K562 (cell line): ENCODE results near the gene UBE2L3. TPM values are rescaled to one million over a fixed set of nuclear protein-coding genes. Genes with fewer than 3 reads are reported as not detected.
A peak's percentile ranks its signal among the peaks of the same experiment; 100 is the strongest.

Source experiments
- ATAC-seq: fragments of 200-7000 bp; cut with Tn5 transposase; 3 replicates; pipeline ENCODE4 v1.9.1; 2020; ENCODE audit warnings: moderate library complexity
- BruUV-seq: library from RNA; stranded (reverse); fragments of 400-500 nt; replicated peaks from 2 replicates; lab custom pipeline; 2021; lab: Mats Ljungman, UMichigan
- CTCF ChIA-PET: fragments of 300-600 bp; formaldehyde crosslinking; extraction: SDS; loops from one replicate; lab custom pipeline; 2021; ENCODE audit warnings: low intra/inter-chr PET ratio; lab: Yijun Ruan, JAX
- POLR2A ChIA-PET: fragments of 300-600, 350-650 bp; sonication (Branson Sonifier 250); formaldehyde crosslinking; extraction: SDS; loops from one replicate; lab custom pipeline; 2021; ENCODE audit warnings: antibody characterized with exemption, inconsistent platforms; lab: Yijun Ruan, JAX
- DNase-seq, 4 experiments: peaks; one replicate each; pipeline versions ENCODE4 v3.0.0 to v3.0.0-alpha.2; 2011 to 2018; ENCODE audit warnings: low spot score in 3 of 4, mixed read lengths in 3 of 4; ENCODE audit errors: extremely low read depth in 1 of 4
- FAIRE-seq: peaks from 2 replicates; lab custom pipeline; 2011; peaks lifted over from hg19 to GRCh38; lab: Jason Lieb, UNC
- H2AFZ ChIP-seq: 2 replicates; pipeline ENCODE4 v1.6.0; 2011; ENCODE audit warnings: low read depth, low read length, control low read depth, inconsistent platforms
- H3K27ac ChIP-seq: fragments of 200-600 bp; 3 replicates; pipeline ENCODE4 v1.8.0; 2011; ENCODE audit warnings: low read depth, mild to moderate bottlenecking, control low read depth, inconsistent platforms, low read length, moderate library complexity, mixed read lengths; ENCODE audit errors: extremely low read depth
- H3K27me3 ChIP-seq, 2 experiments: fragments of 300-600 bp in 1 of 2; 2 replicates in 1 of 2; 3 replicates in 1 of 2; pipeline versions ENCODE4 v1.6.0 to v1.8.0; 2011; ENCODE audit warnings: inconsistent platforms in 2 of 2, low read length in 2 of 2, mild to moderate bottlenecking in 1 of 2, mixed read lengths in 1 of 2, moderate library complexity in 1 of 2; ENCODE audit not compliant: control insufficient read depth in 2 of 2, insufficient read depth in 2 of 2
- H3K36me3 ChIP-seq: fragments of 300-600 bp; 3 replicates; pipeline ENCODE4 v1.8.0; 2011; ENCODE audit warnings: mild to moderate bottlenecking, low read length, inconsistent platforms; ENCODE audit not compliant: control insufficient read depth, insufficient read depth
- H3K4me1 ChIP-seq, 2 experiments: fragments of 200-600 bp in 1 of 2; replicated peaks in 1 of 2; 2 replicates in 1 of 2; 3 replicates in 1 of 2; pipeline versions ENCODE4 v1.5.1 to v1.8.0; 2011; ENCODE audit warnings: inconsistent platforms in 2 of 2, low read length in 2 of 2, mild to moderate bottlenecking in 1 of 2, mixed read lengths in 1 of 2, moderate library complexity in 1 of 2; ENCODE audit not compliant: control insufficient read depth in 2 of 2, insufficient read depth in 2 of 2
- H3K4me2 ChIP-seq: 2 replicates; pipeline ENCODE4 v1.6.1; 2011; ENCODE audit warnings: low read length, control low read depth, inconsistent platforms, mixed read lengths; ENCODE audit not compliant: insufficient read depth
- H3K4me3 ChIP-seq: fragments of 200-600 bp; sonication (generic), shearing (Covaris generic); 2 replicates; pipeline ENCODE4 v1.5.1; 2016; ENCODE audit warnings: control low read depth, inconsistent platforms
- H3K79me2 ChIP-seq: fragments of 200-600 bp; 3 replicates; pipeline ENCODE4 v1.8.0; 2011; ENCODE audit warnings: low read length, inconsistent platforms; ENCODE audit not compliant: control insufficient read depth, insufficient read depth
- H3K9ac ChIP-seq, 2 experiments: 2 replicates each; pipeline versions ENCODE4 v1.6.0 to v1.6.1; 2011; ENCODE audit warnings: low read depth in 2 of 2, low read length in 2 of 2, control low read depth in 1 of 2, inconsistent platforms in 1 of 2, mild to moderate bottlenecking in 1 of 2, mixed read lengths in 1 of 2; ENCODE audit not compliant: insufficient read depth in 1 of 2
- H3K9me1 ChIP-seq: one replicate; pipeline ENCODE4 v1.6.0; 2011; ENCODE audit warnings: inconsistent platforms, mild to moderate bottlenecking, low read length, moderate library complexity; ENCODE audit not compliant: control insufficient read depth, insufficient read depth
- H3K9me3 ChIP-seq: replicated peaks from 2 replicates; pipeline ENCODE4 v1.5.1; 2011; ENCODE audit warnings: low read depth, low read length, inconsistent platforms; ENCODE audit not compliant: control insufficient read depth, insufficient read depth
- H4K20me1 ChIP-seq: replicated peaks from 2 replicates; pipeline ENCODE4 v1.6.1; 2011; ENCODE audit warnings: low read length, inconsistent platforms, mixed read lengths; ENCODE audit not compliant: control insufficient read depth, insufficient read depth
- GATA2 ChIP-seq: sonication (generic); formaldehyde crosslinking; IDR thresholded peaks from 2 replicates; pipeline ENCODE4 v1.4.0; 2020; ENCODE audit warnings: mild to moderate bottlenecking, missing genetic modification reagents
- SUPT5H ChIP-seq: fragments of 450-650 bp; IDR thresholded peaks from 2 replicates; pipeline ENCODE4 v1.6.1; 2016
- TAF15 ChIP-seq: fragments of 200-400 bp; formaldehyde crosslinking; IDR thresholded peaks from 2 replicates; pipeline ENCODE4 v1.6.1; 2017; ENCODE audit warnings: mild to moderate bottlenecking, low read depth, low read length, moderate library complexity
- TBL1XR1 ChIP-seq, 2 experiments: IDR thresholded peaks; 2 replicates each; pipeline ENCODE4 v1.6.1; 2012; ENCODE audit warnings: improper control_type of control experiment in 2 of 2, low read length in 2 of 2, mild to moderate bottlenecking in 1 of 2
- ZBED1 ChIP-seq: IDR thresholded peaks from 2 replicates; pipeline ENCODE4 v1.6.1; 2014
- ZNF133 ChIP-seq: fragments of 250-450 bp; sonication (Bioruptor Pico); IDR thresholded peaks from 2 replicates; pipeline ENCODE4 v1.4.0; 2020; ENCODE audit warnings: mild to moderate bottlenecking
- WGBS: fragments of 100-300 bp; shearing (Covaris generic); methylation state at CpG from one replicate; pipeline ENCODE4 v1.1.6; 2016; ENCODE audit warnings: low coverage, mixed read lengths; ENCODE audit not compliant: insufficient coverage; ENCODE audit errors: missing lambda C conversion rate; 5-methylcytosine and 5-hydroxymethylcytosine counted together
- in situ Hi-C: fragments of 300-500 bp; cut with MboI; formaldehyde crosslinking; loops from 4 replicates; pipeline ENCODE4 v1.15.0; 2018; ENCODE audit warnings: inconsistent platforms, mixed read lengths
- intact Hi-C: fragments of 100-400 bp; cut with micrococcal nuclease; formaldehyde crosslinking; loops from 2 replicates; pipeline ENCODE4 v1.14.2; 2022
- polyA plus RNA-seq, 8 experiments: library from polyadenylated mRNA; depleted of rRNA in 4 of 8; stranded (reverse) in 5 of 8; unstranded in 3 of 8; fragments of >200 nt; fragmentation: Nextera tagmentation in 2 of 8; fragmentation: Illumina TruSeq in 1 of 8; extraction: Ambion mirVana in 2 of 8; extraction: Trizol in 1 of 8; gene quantifications; 2 replicates each; pipeline versions ENCODE4 v1.2.1 to v1.2.3, GENCODE V29; 2011 to 2014; ENCODE audit warnings: inconsistent platforms in 1 of 8, missing spikeins in 1 of 8
- total RNA-seq, 7 experiments: library from RNA; depleted of rRNA in 6 of 7; stranded (reverse); fragments of >200 nt in 6 of 7; fragmentation: Illumina TruSeq in 2 of 7; extraction: Trizol in 2 of 7; gene quantifications; 2 replicates each; pipeline versions ENCODE4 v1.2.1 to v1.2.3, GENCODE V29; 2011 to 2021; ENCODE audit warnings: low replicate concordance in 1 of 7
- TF ChIP-seq, protein P1 (sequence below): sonication (generic); formaldehyde crosslinking; IDR thresholded peaks from 2 replicates; pipeline ENCODE4 v1.8.0; 2022; ENCODE audit warnings: mild to moderate bottlenecking, low read depth, missing genetic modification reagents
- TF ChIP-seq, protein P2 (sequence below): fragments of 250-450 bp; sonication (Bioruptor Pico); IDR thresholded peaks from 2 replicates; pipeline ENCODE4 v1.4.0; 2020; ENCODE audit warnings: mild to moderate bottlenecking, moderate library complexity
- TF ChIP-seq, protein P3 (sequence below), 2 experiments: fragments of 150-350 bp in 1 of 2; IDR thresholded peaks; 2 replicates each; pipeline ENCODE4 v1.6.1; 2012 to 2016; ENCODE audit warnings: low read depth in 2 of 2, low read length in 2 of 2, mild to moderate bottlenecking in 1 of 2, moderate library complexity in 1 of 2

The UBE2L3 gene
- total and polyA plus RNA-seq, 9 of the 15 experiments (the other 6 are each of a cell fraction or from before 2014, with no cell fraction given), result 215 to 625 (median 285) TPM

DNA sequence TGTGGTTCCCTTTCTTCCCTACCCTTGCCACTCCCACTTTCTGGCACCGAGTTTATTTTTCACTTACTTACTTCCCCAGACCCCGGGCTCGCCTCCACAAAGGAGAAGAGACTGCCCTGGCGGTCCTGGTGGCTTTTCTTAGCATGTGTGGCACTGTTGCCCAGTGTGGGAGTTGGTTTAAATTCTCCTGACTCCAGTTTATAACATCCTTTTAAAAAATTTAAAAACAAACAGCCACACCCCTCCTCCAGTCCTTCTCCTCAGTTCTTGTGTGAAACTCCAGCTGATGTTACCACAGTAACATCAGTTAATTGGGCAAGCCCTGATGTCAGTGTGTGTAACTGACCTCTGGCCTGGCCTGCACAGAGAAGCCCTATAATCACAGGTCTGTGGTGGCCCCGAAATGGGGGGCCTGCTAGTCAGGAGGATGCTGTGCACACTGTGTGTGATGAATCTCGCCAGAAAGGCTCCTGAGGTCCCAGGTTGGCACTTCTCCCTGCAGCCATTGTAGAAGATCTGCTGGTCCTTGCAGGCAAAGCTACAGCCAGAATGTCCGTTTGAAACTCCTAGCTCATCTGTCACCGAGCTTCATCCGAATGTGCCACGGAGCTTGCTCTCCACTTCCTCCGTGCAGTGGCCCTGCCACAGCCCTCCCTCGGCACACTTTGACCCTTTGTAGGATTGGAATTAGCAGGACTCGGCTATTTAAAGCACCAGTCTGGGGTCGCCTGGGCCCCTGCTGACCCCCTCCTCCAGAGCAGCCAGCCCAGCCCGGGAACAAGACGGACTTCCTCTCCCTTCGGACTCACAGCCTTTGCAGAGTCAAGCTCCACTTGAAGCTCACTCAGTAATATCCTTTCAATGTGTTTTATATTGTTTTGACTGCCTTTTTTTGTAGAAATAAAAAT, 54.8 kb downstream of the UBE2L3 start (continued):
- TF ChIP-seq, protein P1, sequence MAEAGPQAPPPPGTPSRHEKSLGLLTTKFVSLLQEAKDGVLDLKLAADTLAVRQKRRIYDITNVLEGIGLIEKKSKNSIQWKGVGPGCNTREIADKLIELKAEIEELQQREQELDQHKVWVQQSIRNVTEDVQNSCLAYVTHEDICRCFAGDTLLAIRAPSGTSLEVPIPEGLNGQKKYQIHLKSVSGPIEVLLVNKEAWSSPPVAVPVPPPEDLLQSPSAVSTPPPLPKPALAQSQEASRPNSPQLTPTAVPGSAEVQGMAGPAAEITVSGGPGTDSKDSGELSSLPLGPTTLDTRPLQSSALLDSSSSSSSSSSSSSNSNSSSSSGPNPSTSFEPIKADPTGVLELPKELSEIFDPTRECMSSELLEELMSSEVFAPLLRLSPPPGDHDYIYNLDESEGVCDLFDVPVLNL (CRISPR knock-in tag), result no peak
- TF ChIP-seq, all 486 proteins: peak for 7

DNA sequence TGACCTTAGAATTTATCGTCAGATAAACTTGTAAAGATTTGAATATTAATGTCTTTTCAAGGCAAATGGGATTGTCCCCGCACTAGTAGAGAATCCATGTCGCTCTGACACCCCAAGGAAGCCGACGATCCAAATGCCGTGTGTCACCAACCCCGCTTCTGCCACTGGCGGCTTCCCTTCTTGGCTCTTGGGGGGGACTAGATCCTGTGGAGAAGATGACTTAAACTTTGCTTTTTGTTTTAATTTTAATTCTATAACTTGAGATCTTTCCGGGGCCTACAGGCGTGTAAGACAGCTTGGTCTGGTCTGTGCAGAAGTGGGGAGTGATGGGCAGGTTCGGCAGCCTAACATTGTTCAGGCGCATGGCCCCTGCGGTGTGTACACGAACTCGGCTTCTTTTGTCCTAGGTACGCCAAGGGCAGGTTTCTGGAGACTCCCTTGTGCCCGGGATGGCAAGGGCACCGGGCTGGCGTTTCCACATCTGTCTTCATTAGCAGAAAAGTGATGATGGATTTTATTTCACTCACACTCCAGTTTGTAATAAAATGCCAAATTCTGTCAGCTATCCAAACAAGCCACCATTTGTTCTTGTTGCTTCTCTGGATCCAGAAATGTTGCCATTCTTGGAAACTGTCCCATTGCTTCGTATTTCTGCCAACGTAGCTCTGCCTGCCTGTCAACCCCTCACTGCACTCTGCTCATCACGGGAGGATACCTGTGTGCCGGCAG, 55.6 kb downstream of the UBE2L3 start:
- in situ Hi-C loops, result no loop called here
- peaks cover 92% of the 10 kb centered on the region for H3K36me3 ChIP-seq
- ChIA-PET CTCF (interaction anchor here (0.8 to 2.6 kb wide), 2 partner anchors 19 to 24 kb away, joined by 4 to 40 read pairs; partner anchors contain the start of gene SDF2L1), POLR2A (interaction anchor here (0.6 to 76.8 kb wide), 10 partner anchors 4 to 509 kb away, joined by 3 to 4622 read pairs (median 4); partner anchors contain the start of genes CCDC116, PPIL2, SDF2L1 and YDJC)
- H3K4me2 ChIP-seq, result no peak overlapping the region
- ATAC-seq (no peak), FAIRE-seq (no peak), DNase-seq (peak in 1 of 4 experiments; percentile 37)
- H4K20me1 ChIP-seq, result peaks cover 80% of the 10 kb centered on the region
- no peak overlapping the region for H3K27ac ChIP-seq
- H2AFZ ChIP-seq, result no peak overlapping the region
- no TSS peak for BruUV-seq
- H3K9ac ChIP-seq, result peak overlapping the region in 1 of 2 experiments; percentile 58; a peak in 2 of 4 replicates
- H3K4me3 ChIP-seq, result no peak overlapping the region
- intact Hi-C loops, result no loop called here
- H3K9me1 ChIP-seq, result peaks cover 41% of the 10 kb centered on the region
- H3K9me3 ChIP-seq, result no peaks in the 10 kb centered on the region
- H3K79me2 ChIP-seq, result peaks cover 90% of the 10 kb centered on the region
- peaks cover 27 to 58% of the 10 kb centered on the region in 2 experiments for H3K4me1 ChIP-seq
- WGBS, result 91% methylated on average over 23 of the region's 23 CpGs
- H3K27me3 ChIP-seq, result no peaks in the 10 kb centered on the region
- TF ChIP-seq, protein P2, sequence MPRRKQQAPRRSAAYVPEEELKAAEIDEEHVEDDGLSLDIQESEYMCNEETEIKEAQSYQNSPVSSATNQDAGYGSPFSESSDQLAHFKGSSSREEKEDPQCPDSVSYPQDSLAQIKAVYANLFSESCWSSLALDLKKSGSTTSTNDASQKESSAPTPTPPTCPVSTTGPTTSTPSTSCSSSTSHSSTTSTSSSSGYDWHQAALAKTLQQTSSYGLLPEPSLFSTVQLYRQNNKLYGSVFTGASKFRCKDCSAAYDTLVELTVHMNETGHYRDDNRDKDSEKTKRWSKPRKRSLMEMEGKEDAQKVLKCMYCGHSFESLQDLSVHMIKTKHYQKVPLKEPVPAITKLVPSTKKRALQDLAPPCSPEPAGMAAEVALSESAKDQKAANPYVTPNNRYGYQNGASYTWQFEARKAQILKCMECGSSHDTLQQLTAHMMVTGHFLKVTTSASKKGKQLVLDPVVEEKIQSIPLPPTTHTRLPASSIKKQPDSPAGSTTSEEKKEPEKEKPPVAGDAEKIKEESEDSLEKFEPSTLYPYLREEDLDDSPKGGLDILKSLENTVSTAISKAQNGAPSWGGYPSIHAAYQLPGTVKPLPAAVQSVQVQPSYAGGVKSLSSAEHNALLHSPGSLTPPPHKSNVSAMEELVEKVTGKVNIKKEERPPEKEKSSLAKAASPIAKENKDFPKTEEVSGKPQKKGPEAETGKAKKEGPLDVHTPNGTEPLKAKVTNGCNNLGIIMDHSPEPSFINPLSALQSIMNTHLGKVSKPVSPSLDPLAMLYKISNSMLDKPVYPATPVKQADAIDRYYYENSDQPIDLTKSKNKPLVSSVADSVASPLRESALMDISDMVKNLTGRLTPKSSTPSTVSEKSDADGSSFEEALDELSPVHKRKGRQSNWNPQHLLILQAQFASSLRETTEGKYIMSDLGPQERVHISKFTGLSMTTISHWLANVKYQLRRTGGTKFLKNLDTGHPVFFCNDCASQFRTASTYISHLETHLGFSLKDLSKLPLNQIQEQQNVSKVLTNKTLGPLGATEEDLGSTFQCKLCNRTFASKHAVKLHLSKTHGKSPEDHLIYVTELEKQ (CRISPR knock-in tag), result no peak
- no peak for TF ChIP-seq ZNF133 (CRISPR knock-in tag)
- TF ChIP-seq TBL1XR1 (IDR thresholded peaks at IDR 0.05; ENCODE audit: low read length in 2 of 2), result peak in 1 of 2 experiments; percentile 77; a peak in 2 of 4 replicates
- no peak for TF ChIP-seq GATA2 (CRISPR knock-in tag)
- no peak for TF ChIP-seq TAF15
- TF ChIP-seq ZBED1, result no peak
- TF ChIP-seq, protein P3, sequence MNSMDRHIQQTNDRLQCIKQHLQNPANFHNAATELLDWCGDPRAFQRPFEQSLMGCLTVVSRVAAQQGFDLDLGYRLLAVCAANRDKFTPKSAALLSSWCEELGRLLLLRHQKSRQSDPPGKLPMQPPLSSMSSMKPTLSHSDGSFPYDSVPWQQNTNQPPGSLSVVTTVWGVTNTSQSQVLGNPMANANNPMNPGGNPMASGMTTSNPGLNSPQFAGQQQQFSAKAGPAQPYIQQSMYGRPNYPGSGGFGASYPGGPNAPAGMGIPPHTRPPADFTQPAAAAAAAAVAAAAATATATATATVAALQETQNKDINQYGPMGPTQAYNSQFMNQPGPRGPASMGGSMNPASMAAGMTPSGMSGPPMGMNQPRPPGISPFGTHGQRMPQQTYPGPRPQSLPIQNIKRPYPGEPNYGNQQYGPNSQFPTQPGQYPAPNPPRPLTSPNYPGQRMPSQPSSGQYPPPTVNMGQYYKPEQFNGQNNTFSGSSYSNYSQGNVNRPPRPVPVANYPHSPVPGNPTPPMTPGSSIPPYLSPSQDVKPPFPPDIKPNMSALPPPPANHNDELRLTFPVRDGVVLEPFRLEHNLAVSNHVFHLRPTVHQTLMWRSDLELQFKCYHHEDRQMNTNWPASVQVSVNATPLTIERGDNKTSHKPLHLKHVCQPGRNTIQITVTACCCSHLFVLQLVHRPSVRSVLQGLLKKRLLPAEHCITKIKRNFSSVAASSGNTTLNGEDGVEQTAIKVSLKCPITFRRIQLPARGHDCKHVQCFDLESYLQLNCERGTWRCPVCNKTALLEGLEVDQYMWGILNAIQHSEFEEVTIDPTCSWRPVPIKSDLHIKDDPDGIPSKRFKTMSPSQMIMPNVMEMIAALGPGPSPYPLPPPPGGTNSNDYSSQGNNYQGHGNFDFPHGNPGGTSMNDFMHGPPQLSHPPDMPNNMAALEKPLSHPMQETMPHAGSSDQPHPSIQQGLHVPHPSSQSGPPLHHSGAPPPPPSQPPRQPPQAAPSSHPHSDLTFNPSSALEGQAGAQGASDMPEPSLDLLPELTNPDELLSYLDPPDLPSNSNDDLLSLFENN (IDR thresholded peaks at IDR 0.05; ENCODE audit: low read depth in 2 of 2, low read length in 2 of 2), result peak in 1 of 2 experiments; percentile 55; a peak in 1 of 4 replicates
- TF ChIP-seq SUPT5H, result no peak
